Thyroid gland (tissue), 4 donors: ENCODE data around the gene DOK6.

ENCODE experiments used
- CTCF ChIP-seq, 6 experiments: fragments of 200-600 bp in 3 of 6; fragments of 450-650 bp in 3 of 6; sonication (generic) in 3 of 6; IDR thresholded peaks; one replicate each; pipeline ENCODE4 v1.5.1; 2016 to 2019; ENCODE audit warnings: antibody characterized with exemption in 6 of 6, mild to moderate bottlenecking in 2 of 6, inconsistent platforms in 1 of 6, moderate library complexity in 1 of 6
- POLR2A ChIP-seq, 2 donors: fragments of 450-650 bp; IDR thresholded peaks; one replicate each; pipeline ENCODE4 v1.6.1; 2017; ENCODE audit warnings: antibody characterized with exemption in 2 of 2, mild to moderate bottlenecking in 2 of 2, moderate library complexity in 1 of 2

- TF ChIP-seq CTCF (IDR thresholded peaks at IDR 0.05) (no peak), POLR2A (IDR thresholded peaks at IDR 0.05) (no peak)
Observed at GRCh38 chr18:69539404-69539803, 138.7 kb downstream of the DOK6 start.
